Peyer's patch (tissue), 4 donors: ENCODE results near the gene TNS4. TPM values are rescaled to one million over a fixed set of nuclear protein-coding genes. Genes with fewer than 3 reads are reported as not detected.

ENCODE experiments used
- DNase-seq, 3 donors: peaks; one replicate each; pipeline ENCODE4 v3.0.0-alpha.2; 2017 to 2019
- H3K27ac ChIP-seq, 4 donors: fragments of 200-600 bp; sonication (generic); one replicate each; pipeline ENCODE4 v1.5.1; 2016 to 2019
- H3K27me3 ChIP-seq, 2 donors: fragments of 200-600 bp; sonication (generic); one replicate each; pipeline ENCODE4 v1.5.1; 2019
- H3K36me3 ChIP-seq, 3 donors: fragments of 200-600 bp; sonication (generic); one replicate each; pipeline ENCODE4 v1.5.1; 2016 to 2019
- H3K4me1 ChIP-seq, 4 donors: fragments of 200-600 bp; sonication (generic); one replicate each; pipeline ENCODE4 v1.5.1; 2016 to 2019
- H3K4me3 ChIP-seq, 4 donors: fragments of 200-600 bp; sonication (generic); 1 replicate in 3 of 4; 2 replicates in 1 of 4; pipeline ENCODE4 v1.5.1; 2016 to 2019; ENCODE audit warnings: mild to moderate bottlenecking in 1 of 4
- H3K9me3 ChIP-seq, 4 donors: fragments of 200-600 bp; sonication (generic); one replicate each; pipeline ENCODE4 v1.5.1; 2016 to 2019; ENCODE audit warnings: mild to moderate bottlenecking in 1 of 4
- CTCF ChIP-seq, 6 experiments: fragments of 450-650 bp in 4 of 6; fragments of 200-600 bp in 2 of 6; sonication (generic) in 1 of 6; IDR thresholded peaks; one replicate each; pipeline ENCODE4 v1.5.1; 2017 to 2019; ENCODE audit warnings: antibody characterized with exemption in 6 of 6, mild to moderate bottlenecking in 3 of 6, moderate library complexity in 1 of 6
- POLR2A ChIP-seq, 2 donors: fragments of 450-650 bp; IDR thresholded peaks; one replicate each; pipeline ENCODE4 v1.5.1; 2017; ENCODE audit warnings: antibody characterized with exemption in 2 of 2, mild to moderate bottlenecking in 2 of 2, moderate library complexity in 2 of 2
- total RNA-seq, 4 donors: library from RNA; depleted of rRNA; stranded (reverse); fragments of >200 nt; gene quantifications; one replicate each; pipeline ENCODE4 v1.1.0, GENCODE V29; 2016

The TNS4 gene
- total RNA-seq, 4 donors from 2014 or later: 0.54 to 2.5 (median 1.7) TPM

GRCh38 chr17:40477796-40478195 is 23.6 kb downstream of the TNS4 start:
- no peak for DNase-seq
- no peaks in the 10 kb centered on the region for H3K36me3 ChIP-seq
- TF ChIP-seq CTCF (IDR thresholded peaks at IDR 0.05): no peak
- TF ChIP-seq POLR2A (IDR thresholded peaks at IDR 0.05): no peak
- H3K27ac ChIP-seq: no peak overlapping the region
- no peaks in the 10 kb centered on the region for H3K9me3 ChIP-seq
- no peak overlapping the region for H3K4me3 ChIP-seq
- H3K27me3 ChIP-seq: no peaks in the 10 kb centered on the region
- peaks cover 0 to 51% (median 5%) of the 10 kb centered on the region in 4 donors for H3K4me1 ChIP-seq

GRCh38 chr17:40475234-40475908 is 26.1 kb downstream of the TNS4 start:
- H3K27me3 ChIP-seq: no peaks in the 10 kb centered on the region
- no peak overlapping the region for H3K4me3 ChIP-seq
- H3K36me3 ChIP-seq: no peaks in the 10 kb centered on the region
- no peak for DNase-seq
- peaks cover 0 to 49% (median under 1%) of the 10 kb centered on the region in 4 donors for H3K4me1 ChIP-seq
- H3K9me3 ChIP-seq: no peaks in the 10 kb centered on the region
- H3K27ac ChIP-seq: peak overlapping the region in 2 of 4 donors; percentile 55 to 62
- TF ChIP-seq CTCF (IDR thresholded peaks at IDR 0.05): no peak
- no peak for TF ChIP-seq POLR2A (IDR thresholded peaks at IDR 0.05)

- Histone ChIP-seq H3K27me3 (no peaks in the 10 kb centered on the region), H3K9me3 (no peaks in the 10 kb centered on the region), H3K4me3 (no peak overlapping the region), H3K36me3 (no peaks in the 10 kb centered on the region), H3K4me1 (peaks cover 0 to 45% (median 0%) of the 10 kb centered on the region in 4 donors), H3K27ac (peak overlapping the region in 1 of 4 donors; percentile 51)
- TF ChIP-seq POLR2A (IDR thresholded peaks at IDR 0.05) (no peak), CTCF (IDR thresholded peaks at IDR 0.05) (no peak)
- DNase-seq: no peak
These were observed 26.9 kb downstream of the TNS4 start for GRCh38 chr17:40474419-40475002.

GRCh38 chr17:40473573-40474365 is 27.7 kb downstream of the TNS4 start:
- DNase-seq: peak in 1 of 3 donors; percentile 68
- Histone ChIP-seq H3K27ac (peak overlapping the region in 1 of 4 donors; percentile 51), H3K4me1 (peaks cover 0 to 45% (median 0%) of the 10 kb centered on the region in 4 donors), H3K4me3 (no peak overlapping the region), H3K36me3 (no peaks in the 10 kb centered on the region), H3K9me3 (no peaks in the 10 kb centered on the region), H3K27me3 (no peaks in the 10 kb centered on the region)
- TF ChIP-seq CTCF (IDR thresholded peaks at IDR 0.05): no peak
- TF ChIP-seq POLR2A (IDR thresholded peaks at IDR 0.05): no peak

GRCh38 chr17:40472733-40473452 is 28.5 kb downstream of the TNS4 start:
- no peak overlapping the region for H3K4me3 ChIP-seq
- H3K9me3 ChIP-seq: no peaks in the 10 kb centered on the region
- DNase-seq: no peak
- peak overlapping the region in 1 of 4 donors; percentile 77 for H3K27ac ChIP-seq
- no peaks in the 10 kb centered on the region for H3K36me3 ChIP-seq
- TF ChIP-seq POLR2A (IDR thresholded peaks at IDR 0.05) (no peak), CTCF (IDR thresholded peaks at IDR 0.05) (no peak)
- H3K4me1 ChIP-seq: peaks cover 0 to 45% (median 0%) of the 10 kb centered on the region in 4 donors
- no peaks in the 10 kb centered on the region for H3K27me3 ChIP-seq
